22Rv1 (cell line): ENCODE measurements around the gene C12orf75.

Experiments used
- ZFX ChIP-seq: fragments of 450-650 bp; IDR thresholded peaks from 2 replicates; pipeline ENCODE4 v1.6.1; 2017; ENCODE audit warnings: antibody characterized with exemption, borderline replicate concordance
- TF ChIP-seq, protein P1 (sequence below): fragments of 450-650 bp; IDR thresholded peaks from 2 replicates; pipeline ENCODE4 v1.5.1; 2017; ENCODE audit warnings: mild to moderate bottlenecking

DNA sequence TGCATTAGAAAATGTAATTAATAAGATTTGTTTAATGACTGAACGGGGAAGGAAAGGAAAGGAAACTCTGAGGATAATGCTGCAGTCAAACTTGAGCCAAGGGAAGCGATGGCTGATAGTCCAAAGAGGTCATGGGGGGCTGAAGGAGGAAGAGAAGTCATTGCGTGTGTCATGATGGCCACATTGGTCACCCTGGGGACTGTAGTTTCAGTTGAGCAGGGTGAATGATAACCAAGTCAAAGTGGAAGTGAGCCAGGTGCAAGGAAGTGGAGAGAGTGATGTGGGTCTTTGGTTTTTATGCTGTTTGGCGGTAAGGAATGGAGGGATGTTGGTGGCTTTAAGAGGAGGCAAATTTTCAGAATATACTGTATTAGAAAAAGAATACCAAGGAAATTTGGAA, 21.6 kb downstream of the C12orf75 start:
- TF ChIP-seq, protein P1, sequence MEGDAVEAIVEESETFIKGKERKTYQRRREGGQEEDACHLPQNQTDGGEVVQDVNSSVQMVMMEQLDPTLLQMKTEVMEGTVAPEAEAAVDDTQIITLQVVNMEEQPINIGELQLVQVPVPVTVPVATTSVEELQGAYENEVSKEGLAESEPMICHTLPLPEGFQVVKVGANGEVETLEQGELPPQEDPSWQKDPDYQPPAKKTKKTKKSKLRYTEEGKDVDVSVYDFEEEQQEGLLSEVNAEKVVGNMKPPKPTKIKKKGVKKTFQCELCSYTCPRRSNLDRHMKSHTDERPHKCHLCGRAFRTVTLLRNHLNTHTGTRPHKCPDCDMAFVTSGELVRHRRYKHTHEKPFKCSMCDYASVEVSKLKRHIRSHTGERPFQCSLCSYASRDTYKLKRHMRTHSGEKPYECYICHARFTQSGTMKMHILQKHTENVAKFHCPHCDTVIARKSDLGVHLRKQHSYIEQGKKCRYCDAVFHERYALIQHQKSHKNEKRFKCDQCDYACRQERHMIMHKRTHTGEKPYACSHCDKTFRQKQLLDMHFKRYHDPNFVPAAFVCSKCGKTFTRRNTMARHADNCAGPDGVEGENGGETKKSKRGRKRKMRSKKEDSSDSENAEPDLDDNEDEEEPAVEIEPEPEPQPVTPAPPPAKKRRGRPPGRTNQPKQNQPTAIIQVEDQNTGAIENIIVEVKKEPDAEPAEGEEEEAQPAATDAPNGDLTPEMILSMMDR, result no peak
- TF ChIP-seq ZFX, result no peak
